GM12892 (cell line): ENCODE measurements around the gene TRIM29.

Experiments used
- DNase-seq: peaks from one replicate; pipeline ENCODE4 v3.0.0; 2011; ENCODE audit not compliant: insufficient read length
- FAIRE-seq: peaks from 2 replicates; lab custom pipeline; 2011; peaks lifted over from hg19 to GRCh38; lab: Jason Lieb, UNC
- POLR2A ChIP-seq: IDR thresholded peaks from 2 replicates; pipeline ENCODE4 v1.6.1; 2011; ENCODE audit warnings: low read depth, low read length, control low read depth
- POLR2AphosphoS5 ChIP-seq: IDR thresholded peaks from 2 replicates; pipeline ENCODE4 v1.6.1; 2011; ENCODE audit warnings: low read depth, low read length, control low read depth
- TAF1 ChIP-seq: IDR thresholded peaks from 2 replicates; pipeline ENCODE4 v1.6.1; 2011; ENCODE audit warnings: low read depth, mild to moderate bottlenecking, control low read depth, low read length, borderline replicate concordance

TRIM29 gene

GRCh38 chr11:120068114-120068573, 69.8 kb downstream of the TRIM29 start:
- DNase-seq: no peak
- no peak for FAIRE-seq
- no peak for TF ChIP-seq POLR2AphosphoS5
- TF ChIP-seq POLR2A: no peak
- no peak for TF ChIP-seq TAF1

- TF ChIP-seq TAF1: no peak
- TF ChIP-seq POLR2AphosphoS5: no peak
- no peak for TF ChIP-seq POLR2A
- FAIRE-seq (no peak), DNase-seq (no peak)
Measured at GRCh38 chr11:120067438-120068113, 70.3 kb downstream of the TRIM29 start.

GRCh38 chr11:120066738-120067437, 71.0 kb downstream of the TRIM29 start:
- FAIRE-seq (no peak), DNase-seq (no peak)
- TF ChIP-seq POLR2A (no peak), TAF1 (no peak), POLR2AphosphoS5 (no peak)

- FAIRE-seq (no peak), DNase-seq (no peak)
- TF ChIP-seq POLR2A: no peak
- TF ChIP-seq POLR2AphosphoS5: no peak
- no peak for TF ChIP-seq TAF1
Measured at GRCh38 chr11:120065876-120066275, 72.0 kb downstream of the TRIM29 start.

GRCh38 chr11:120065176-120065575, 72.7 kb downstream of the TRIM29 start:
- DNase-seq: no peak
- TF ChIP-seq POLR2AphosphoS5 (no peak), TAF1 (no peak), POLR2A (no peak)
- no peak for FAIRE-seq

- no peak for FAIRE-seq
- no peak for DNase-seq
- TF ChIP-seq TAF1: no peak
Measured at GRCh38 chr11:120064341-120064740, 73.6 kb downstream of the TRIM29 start.

- FAIRE-seq (no peak), DNase-seq (no peak)
- no peak for TF ChIP-seq POLR2A
- TF ChIP-seq TAF1: no peak
- TF ChIP-seq POLR2AphosphoS5: no peak
Measured at GRCh38 chr11:120063686-120064340, 74.1 kb downstream of the TRIM29 start.

GRCh38 chr11:120062561-120062930, 75.4 kb downstream of the TRIM29 start:
- no peak for DNase-seq
- FAIRE-seq: no peak
- no peak for TF ChIP-seq POLR2A
- no peak for TF ChIP-seq POLR2AphosphoS5
- TF ChIP-seq TAF1: no peak

GRCh38 chr11:120061761-120062560, 76.0 kb downstream of the TRIM29 start:
- DNase-seq: no peak
- no peak for TF ChIP-seq POLR2A
- TF ChIP-seq POLR2AphosphoS5: no peak
- TF ChIP-seq TAF1: no peak
- no peak for FAIRE-seq
